CD14-positive monocyte (primary cell): ENCODE results near the gene MRM3. TPM values are rescaled to one million over a fixed set of nuclear protein-coding genes. Genes with fewer than 3 reads are reported as not detected.

Source experiments
- DNase-seq, 3 donors: peaks; one replicate each; pipeline ENCODE4 v3.0.0-alpha.2; 2011 to 2022
- H2AFZ ChIP-seq: 2 replicates; pipeline ENCODE4 v1.6.0; 2012; ENCODE audit warnings: mild to moderate bottlenecking, low read depth, low read length, inconsistent platforms; ENCODE audit not compliant: insufficient read depth, poor library complexity, severe bottlenecking
- H3K27ac ChIP-seq, 2 donors: 1 replicate in 1 of 2; 2 replicates in 1 of 2; pipeline ENCODE4 v1.5.1; 2012 to 2013; ENCODE audit warnings: low read length in 2 of 2, control low read depth in 1 of 2, inconsistent platforms in 1 of 2, low read depth in 1 of 2, mild to moderate bottlenecking in 1 of 2
- H3K27me3 ChIP-seq, 2 donors: one replicate each; pipeline versions ENCODE4 v1.6.0 to v1.6.1; 2011 to 2013; ENCODE audit warnings: low read length in 2 of 2; ENCODE audit not compliant: control insufficient read depth in 2 of 2, insufficient read depth in 2 of 2
- H3K36me3 ChIP-seq, 2 donors: replicated peaks in 1 of 2; 1 replicate in 1 of 2; 2 replicates in 1 of 2; pipeline versions ENCODE4 v1.5.1 to v1.6.1; 2012 to 2013; ENCODE audit warnings: low read length in 2 of 2, control low read depth in 1 of 2, inconsistent platforms in 1 of 2, mild to moderate bottlenecking in 1 of 2; ENCODE audit not compliant: insufficient read depth in 2 of 2, control insufficient read depth in 1 of 2
- H3K4me1 ChIP-seq, 2 donors: 1 replicate in 1 of 2; 2 replicates in 1 of 2; pipeline versions ENCODE4 v1.5.1 to v1.6.1; 2012 to 2013; ENCODE audit warnings: low read length in 2 of 2, control low read depth in 1 of 2, inconsistent platforms in 1 of 2, mild to moderate bottlenecking in 1 of 2, moderate library complexity in 1 of 2; ENCODE audit not compliant: insufficient read depth in 2 of 2, control insufficient read depth in 1 of 2
- H3K4me2 ChIP-seq: replicated peaks from 2 replicates; pipeline ENCODE3; 2012; ENCODE audit warnings: low read length, moderate library complexity, mild to moderate bottlenecking; ENCODE audit not compliant: poor library complexity, severe bottlenecking; ENCODE audit errors: extremely low read depth
- H3K4me3 ChIP-seq, 3 experiments: fragments of 200-600 bp in 1 of 3; sonication (generic) in 1 of 3; replicated peaks in 1 of 3; 1 replicate in 2 of 3; 2 replicates in 1 of 3; pipeline ENCODE4 v1.5.1; 2011 to 2013; ENCODE audit warnings: low read length in 3 of 3, mild to moderate bottlenecking in 3 of 3, control low read depth in 2 of 3, low read depth in 2 of 3, inconsistent platforms in 1 of 3, moderate library complexity in 1 of 3
- H3K79me2 ChIP-seq: 2 replicates; pipeline ENCODE4 v1.6.0; 2012; ENCODE audit warnings: mild to moderate bottlenecking, control low read depth, inconsistent platforms, low read length, moderate library complexity; ENCODE audit not compliant: insufficient read depth
- H3K9ac ChIP-seq: 2 replicates; pipeline ENCODE4 v1.6.0; 2017; ENCODE audit warnings: low read length, mild to moderate bottlenecking; ENCODE audit not compliant: insufficient read depth, poor library complexity, severe bottlenecking
- H3K9me3 ChIP-seq, 2 donors: replicated peaks in 1 of 2; 1 replicate in 1 of 2; 2 replicates in 1 of 2; pipeline versions ENCODE4 v1.5.1 to v1.6.1; 2012 to 2013; ENCODE audit warnings: low read length in 2 of 2, control low read depth in 1 of 2; ENCODE audit not compliant: control insufficient read depth in 1 of 2, insufficient read depth in 1 of 2
- H4K20me1 ChIP-seq: 2 replicates; pipeline ENCODE4 v1.6.0; 2012; ENCODE audit warnings: mild to moderate bottlenecking, low read length, control low read depth, moderate library complexity; ENCODE audit not compliant: insufficient read depth
- H3K27ac Mint-ChIP-seq, 7 donors: one replicate each; pipeline ENCODE4 v1.8.0; 2020; ENCODE audit warnings: mild to moderate bottlenecking in 7 of 7, mixed read lengths in 7 of 7, moderate library complexity in 6 of 7, inconsistent platforms in 2 of 7
- H3K27me3 Mint-ChIP-seq, 3 donors: one replicate each; pipeline ENCODE4 v1.8.0; 2021 to 2022; ENCODE audit warnings: low read depth in 3 of 3, mild to moderate bottlenecking in 3 of 3, mixed read lengths in 3 of 3, moderate library complexity in 3 of 3, inconsistent platforms in 1 of 3
- H3K36me3 Mint-ChIP-seq, 2 donors: one replicate each; pipeline ENCODE4 v1.8.0; 2020; ENCODE audit warnings: mixed read lengths in 2 of 2, inconsistent platforms in 1 of 2, mild to moderate bottlenecking in 1 of 2
- H3K4me1 Mint-ChIP-seq: one replicate; pipeline ENCODE4 v1.8.0; 2020; ENCODE audit warnings: mild to moderate bottlenecking, mixed read lengths
- H3K4me3 Mint-ChIP-seq, 2 donors: one replicate each; pipeline ENCODE4 v1.8.0; 2020; ENCODE audit warnings: mild to moderate bottlenecking in 2 of 2, mixed read lengths in 2 of 2, moderate library complexity in 1 of 2
- H3K9me3 Mint-ChIP-seq, 7 donors: one replicate each; pipeline ENCODE4 v1.8.0; 2020 to 2022; ENCODE audit warnings: mixed read lengths in 7 of 7, mild to moderate bottlenecking in 6 of 7, moderate library complexity in 6 of 7, inconsistent platforms in 2 of 7
- CTCF ChIP-seq: fragments of 200-600 bp; IDR thresholded peaks from one replicate; pipeline ENCODE4 v1.8.0; 2022; ENCODE audit warnings: antibody characterized with exemption, mild to moderate bottlenecking
- WGBS: methylation state at CpG from one replicate; pipeline ENCODE4 v1.1.5; 2013; ENCODE audit warnings: missing lambda C conversion rate; ENCODE audit not compliant: insufficient coverage; 5-methylcytosine and 5-hydroxymethylcytosine counted together
- intact Hi-C, 2 donors: fragments of 100-400 bp; cut with micrococcal nuclease; formaldehyde crosslinking; loops; one replicate each; pipeline versions ENCODE4 v1.15.0 to v1.15.1; 2023
- polyA plus RNA-seq, 3 donors: library from polyadenylated mRNA; depleted of rRNA in 1 of 3; unstranded in 2 of 3; stranded (reverse) in 1 of 3; fragments of 300-500 nt in 2 of 3; fragments of >200 nt in 1 of 3; fragmentation: Illumina TruSeq in 2 of 3; gene quantifications; 1 replicate in 2 of 3; 2 replicates in 1 of 3; pipeline ENCODE4 v1.2.3, GENCODE V29; 2012 to 2021

MRM3 gene
- polyA plus RNA-seq, 3 donors: 9.3 to 15.4 (median 12.8) TPM

- Mint-ChIP-seq H3K27me3 (peaks cover 3 to 6% (median 4%) of the 10 kb centered on the region in 3 donors), H3K4me1 (no peaks in the 10 kb centered on the region), H3K27ac (no peak overlapping the region), H3K9me3 (peaks cover 2 to 21% (median 12%) of the 10 kb centered on the region in 7 donors), H3K4me3 (no peak overlapping the region), H3K36me3 (no peaks in the 10 kb centered on the region)
- Histone ChIP-seq H4K20me1 (no peaks in the 10 kb centered on the region), H3K36me3 (no peaks in the 10 kb centered on the region), H3K4me2 (no peak overlapping the region), H3K27me3 (no peaks in the 10 kb centered on the region), H2AFZ (no peak overlapping the region), H3K4me3 (no peak overlapping the region), H3K27ac (no peak overlapping the region), H3K79me2 (no peaks in the 10 kb centered on the region), H3K9me3 (peaks cover 6 to 12% of the 10 kb centered on the region in 2 donors), H3K9ac (no peak overlapping the region), H3K4me1 (no peaks in the 10 kb centered on the region)
- no peak for TF ChIP-seq CTCF
- intact Hi-C loops: no loop called here
- no peak for DNase-seq
- 95% methylated on average over 9 of the region's 9 CpGs for WGBS
Observed at GRCh38 chr17:836151-836550, 54.0 kb downstream of the MRM3 start.

- H3K27me3 ChIP-seq: no peaks in the 10 kb centered on the region
- H3K9me3 ChIP-seq: peaks cover 8 to 12% of the 10 kb centered on the region in 2 donors
- Mint-ChIP-seq H3K4me3 (no peak overlapping the region), H3K4me1 (no peaks in the 10 kb centered on the region), H3K36me3 (no peaks in the 10 kb centered on the region), H3K27me3 (peaks cover 1 to 8% (median 3%) of the 10 kb centered on the region in 3 donors), H3K27ac (no peak overlapping the region), H3K9me3 (peaks cover 0 to 18% (median 9%) of the 10 kb centered on the region in 7 donors)
- H3K4me2 ChIP-seq: no peak overlapping the region
- DNase-seq: no peak
- H2AFZ ChIP-seq: no peak overlapping the region
- H3K4me3 ChIP-seq: no peak overlapping the region
- TF ChIP-seq CTCF: no peak
- no peak overlapping the region for H3K9ac ChIP-seq
- H3K4me1 ChIP-seq: no peaks in the 10 kb centered on the region
- intact Hi-C loops: no loop called here
- 95% methylated on average over 4 of the region's 11 CpGs for WGBS
- H4K20me1 ChIP-seq: no peaks in the 10 kb centered on the region
- H3K79me2 ChIP-seq: no peaks in the 10 kb centered on the region
- H3K36me3 ChIP-seq: no peaks in the 10 kb centered on the region
- H3K27ac ChIP-seq: no peak overlapping the region
Observed at GRCh38 chr17:838486-838885, 56.3 kb downstream of the MRM3 start.
